ENCODE measurements around the gene HOXA6. TPM values are rescaled to one million over a fixed set of nuclear protein-coding genes. Genes with fewer than 3 reads are reported as not detected.

Gene HOXA6
- total and polyA plus RNA-seq, 10 of the 15 experiments (the other 5 are each of a cell fraction or from before 2014, with no cell fraction given) = 0.08 TPM; not detected in 9

DNA sequence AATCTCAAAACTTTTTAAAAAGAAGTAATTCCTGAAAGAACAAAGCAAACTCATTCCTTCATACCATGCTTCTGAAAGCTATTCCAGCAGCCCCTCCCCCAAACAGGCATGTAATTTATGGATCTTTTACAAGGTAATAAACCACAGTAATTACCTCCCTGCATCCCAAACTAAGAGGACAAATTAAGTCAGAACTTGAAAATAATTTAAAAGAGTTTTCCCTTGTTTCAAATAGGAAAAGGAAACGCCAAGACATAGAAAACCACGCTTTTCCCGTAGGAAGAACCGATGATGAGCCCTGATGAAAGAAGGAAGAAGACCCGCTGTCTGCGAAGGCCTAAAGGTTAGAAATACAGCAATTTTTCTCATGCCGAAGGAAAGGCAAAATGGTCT is 25.9 kb downstream of the HOXA6 start (continued):
- TF ChIP-seq, protein P1, sequence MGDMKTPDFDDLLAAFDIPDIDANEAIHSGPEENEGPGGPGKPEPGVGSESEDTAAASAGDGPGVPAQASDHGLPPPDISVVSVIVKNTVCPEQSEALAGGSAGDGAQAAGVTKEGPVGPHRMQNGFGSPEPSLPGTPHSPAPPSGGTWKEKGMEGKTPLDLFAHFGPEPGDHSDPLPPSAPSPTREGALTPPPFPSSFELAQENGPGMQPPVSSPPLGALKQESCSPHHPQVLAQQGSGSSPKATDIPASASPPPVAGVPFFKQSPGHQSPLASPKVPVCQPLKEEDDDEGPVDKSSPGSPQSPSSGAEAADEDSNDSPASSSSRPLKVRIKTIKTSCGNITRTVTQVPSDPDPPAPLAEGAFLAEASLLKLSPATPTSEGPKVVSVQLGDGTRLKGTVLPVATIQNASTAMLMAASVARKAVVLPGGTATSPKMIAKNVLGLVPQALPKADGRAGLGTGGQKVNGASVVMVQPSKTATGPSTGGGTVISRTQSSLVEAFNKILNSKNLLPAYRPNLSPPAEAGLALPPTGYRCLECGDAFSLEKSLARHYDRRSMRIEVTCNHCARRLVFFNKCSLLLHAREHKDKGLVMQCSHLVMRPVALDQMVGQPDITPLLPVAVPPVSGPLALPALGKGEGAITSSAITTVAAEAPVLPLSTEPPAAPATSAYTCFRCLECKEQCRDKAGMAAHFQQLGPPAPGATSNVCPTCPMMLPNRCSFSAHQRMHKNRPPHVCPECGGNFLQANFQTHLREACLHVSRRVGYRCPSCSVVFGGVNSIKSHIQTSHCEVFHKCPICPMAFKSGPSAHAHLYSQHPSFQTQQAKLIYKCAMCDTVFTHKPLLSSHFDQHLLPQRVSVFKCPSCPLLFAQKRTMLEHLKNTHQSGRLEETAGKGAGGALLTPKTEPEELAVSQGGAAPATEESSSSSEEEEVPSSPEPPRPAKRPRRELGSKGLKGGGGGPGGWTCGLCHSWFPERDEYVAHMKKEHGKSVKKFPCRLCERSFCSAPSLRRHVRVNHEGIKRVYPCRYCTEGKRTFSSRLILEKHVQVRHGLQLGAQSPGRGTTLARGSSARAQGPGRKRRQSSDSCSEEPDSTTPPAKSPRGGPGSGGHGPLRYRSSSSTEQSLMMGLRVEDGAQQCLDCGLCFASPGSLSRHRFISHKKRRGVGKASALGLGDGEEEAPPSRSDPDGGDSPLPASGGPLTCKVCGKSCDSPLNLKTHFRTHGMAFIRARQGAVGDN (IDR thresholded peaks at IDR 0.05) = no peak
- TF ChIP-seq, protein P2, sequence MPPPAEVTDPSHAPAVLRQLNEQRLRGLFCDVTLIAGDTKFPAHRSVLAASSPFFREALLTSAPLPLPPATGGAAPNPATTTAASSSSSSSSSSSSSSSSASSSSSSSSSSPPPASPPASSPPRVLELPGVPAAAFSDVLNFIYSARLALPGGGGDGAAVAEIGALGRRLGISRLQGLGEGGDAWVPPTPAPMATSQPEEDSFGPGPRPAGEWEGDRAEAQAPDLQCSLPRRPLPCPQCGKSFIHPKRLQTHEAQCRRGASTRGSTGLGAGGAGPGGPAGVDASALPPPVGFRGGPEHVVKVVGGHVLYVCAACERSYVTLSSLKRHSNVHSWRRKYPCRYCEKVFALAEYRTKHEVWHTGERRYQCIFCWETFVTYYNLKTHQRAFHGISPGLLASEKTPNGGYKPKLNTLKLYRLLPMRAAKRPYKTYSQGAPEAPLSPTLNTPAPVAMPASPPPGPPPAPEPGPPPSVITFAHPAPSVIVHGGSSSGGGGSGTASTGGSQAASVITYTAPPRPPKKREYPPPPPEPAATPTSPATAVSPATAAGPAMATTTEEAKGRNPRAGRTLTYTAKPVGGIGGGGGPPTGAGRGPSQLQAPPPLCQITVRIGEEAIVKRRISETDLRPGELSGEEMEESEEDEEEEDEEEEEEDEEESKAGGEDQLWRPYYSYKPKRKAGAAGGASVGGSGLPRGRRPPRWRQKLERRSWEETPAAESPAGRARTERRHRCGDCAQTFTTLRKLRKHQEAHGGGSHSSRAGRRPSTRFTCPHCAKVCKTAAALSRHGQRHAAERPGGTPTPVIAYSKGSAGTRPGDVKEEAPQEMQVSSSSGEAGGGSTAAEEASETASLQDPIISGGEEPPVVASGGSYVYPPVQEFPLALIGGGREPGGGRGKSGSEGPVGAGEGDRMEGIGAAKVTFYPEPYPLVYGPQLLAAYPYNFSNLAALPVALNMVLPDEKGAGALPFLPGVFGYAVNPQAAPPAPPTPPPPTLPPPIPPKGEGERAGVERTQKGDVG (CRISPR knock-in tag; IDR thresholded peaks at IDR 0.05) = no peak
- TF ChIP-seq HDGF (IDR thresholded peaks at IDR 0.05) = no peak
- no peak for TF ChIP-seq ZBED1 (IDR thresholded peaks at IDR 0.05; ENCODE audit: borderline replicate concordance)
- TF ChIP-seq, protein P3, sequence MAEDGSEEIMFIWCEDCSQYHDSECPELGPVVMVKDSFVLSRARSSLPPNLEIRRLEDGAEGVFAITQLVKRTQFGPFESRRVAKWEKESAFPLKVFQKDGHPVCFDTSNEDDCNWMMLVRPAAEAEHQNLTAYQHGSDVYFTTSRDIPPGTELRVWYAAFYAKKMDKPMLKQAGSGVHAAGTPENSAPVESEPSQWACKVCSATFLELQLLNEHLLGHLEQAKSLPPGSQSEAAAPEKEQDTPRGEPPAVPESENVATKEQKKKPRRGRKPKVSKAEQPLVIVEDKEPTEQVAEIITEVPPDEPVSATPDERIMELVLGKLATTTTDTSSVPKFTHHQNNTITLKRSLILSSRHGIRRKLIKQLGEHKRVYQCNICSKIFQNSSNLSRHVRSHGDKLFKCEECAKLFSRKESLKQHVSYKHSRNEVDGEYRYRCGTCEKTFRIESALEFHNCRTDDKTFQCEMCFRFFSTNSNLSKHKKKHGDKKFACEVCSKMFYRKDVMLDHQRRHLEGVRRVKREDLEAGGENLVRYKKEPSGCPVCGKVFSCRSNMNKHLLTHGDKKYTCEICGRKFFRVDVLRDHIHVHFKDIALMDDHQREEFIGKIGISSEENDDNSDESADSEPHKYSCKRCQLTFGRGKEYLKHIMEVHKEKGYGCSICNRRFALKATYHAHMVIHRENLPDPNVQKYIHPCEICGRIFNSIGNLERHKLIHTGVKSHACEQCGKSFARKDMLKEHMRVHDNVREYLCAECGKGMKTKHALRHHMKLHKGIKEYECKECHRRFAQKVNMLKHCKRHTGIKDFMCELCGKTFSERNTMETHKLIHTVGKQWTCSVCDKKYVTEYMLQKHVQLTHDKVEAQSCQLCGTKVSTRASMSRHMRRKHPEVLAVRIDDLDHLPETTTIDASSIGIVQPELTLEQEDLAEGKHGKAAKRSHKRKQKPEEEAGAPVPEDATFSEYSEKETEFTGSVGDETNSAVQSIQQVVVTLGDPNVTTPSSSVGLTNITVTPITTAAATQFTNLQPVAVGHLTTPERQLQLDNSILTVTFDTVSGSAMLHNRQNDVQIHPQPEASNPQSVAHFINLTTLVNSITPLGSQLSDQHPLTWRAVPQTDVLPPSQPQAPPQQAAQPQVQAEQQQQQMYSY (CRISPR knock-in tag; IDR thresholded peaks at IDR 0.05) = no peak
- TF ChIP-seq RAD51 (IDR thresholded peaks at IDR 0.05) = no peak
- TF ChIP-seq YY1 (IDR thresholded peaks at IDR 0.05; ENCODE audit: low read depth, low read length) = no peak
- TF ChIP-seq, protein P4, sequence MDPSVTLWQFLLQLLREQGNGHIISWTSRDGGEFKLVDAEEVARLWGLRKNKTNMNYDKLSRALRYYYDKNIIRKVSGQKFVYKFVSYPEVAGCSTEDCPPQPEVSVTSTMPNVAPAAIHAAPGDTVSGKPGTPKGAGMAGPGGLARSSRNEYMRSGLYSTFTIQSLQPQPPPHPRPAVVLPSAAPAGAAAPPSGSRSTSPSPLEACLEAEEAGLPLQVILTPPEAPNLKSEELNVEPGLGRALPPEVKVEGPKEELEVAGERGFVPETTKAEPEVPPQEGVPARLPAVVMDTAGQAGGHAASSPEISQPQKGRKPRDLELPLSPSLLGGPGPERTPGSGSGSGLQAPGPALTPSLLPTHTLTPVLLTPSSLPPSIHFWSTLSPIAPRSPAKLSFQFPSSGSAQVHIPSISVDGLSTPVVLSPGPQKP (IDR thresholded peaks at IDR 0.05; ENCODE audit: low read depth, low read length) = no peak
- no peak for TF ChIP-seq RFX5 (IDR thresholded peaks at IDR 0.05; ENCODE audit: low read depth, low read length)
- TF ChIP-seq SMARCA5 (IDR thresholded peaks at IDR 0.05) = no peak

All from GM12878 (cell line).